Renal pelvis (tissue), 4 donors: Measurements from ENCODE around the gene NDUFB8. TPM values are rescaled to one million over a fixed set of nuclear protein-coding genes. Genes with fewer than 3 reads are reported as not detected.
A peak's percentile ranks its signal among the peaks of the same experiment; 100 is the strongest.

ENCODE experiments used
- DNase-seq: peaks from one replicate; pipeline ENCODE4 v3.0.0-alpha.2; 2013
- polyA plus RNA-seq, 3 donors: library from polyadenylated mRNA; unstranded; fragments of 120-200 nt; gene quantifications; one replicate each; pipeline ENCODE4 v1.2.1, GENCODE V29; 2013; ENCODE audit not compliant: insufficient read length in 3 of 3

NDUFB8 gene
- polyA plus RNA-seq, 3 donors: 187 to 219 (median 199) TPM

DNA sequence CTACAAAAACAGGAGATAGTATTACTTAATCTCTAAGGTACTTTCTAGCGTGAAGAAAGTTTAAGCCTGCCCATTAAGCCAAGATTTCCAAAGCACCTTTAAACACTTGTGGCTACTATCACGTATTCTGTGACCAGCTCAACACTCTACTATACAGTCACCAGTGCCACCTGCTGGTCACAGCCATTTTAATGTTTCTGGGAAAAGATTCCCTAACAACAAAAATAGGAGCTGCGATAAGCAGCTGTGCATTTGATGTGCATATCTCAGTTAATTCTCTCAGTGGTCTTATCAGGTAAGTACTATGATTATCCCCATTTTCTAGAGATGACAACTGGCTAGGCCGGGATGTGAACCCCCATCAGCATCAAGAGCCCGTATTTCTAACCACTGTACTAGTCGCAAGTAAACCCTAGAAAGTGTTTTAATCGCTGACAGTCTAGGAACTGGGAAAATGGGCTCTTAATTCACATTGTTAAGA, 10.9 kb downstream of the NDUFB8 start:
- peak; percentile 66 for DNase-seq

DNA sequence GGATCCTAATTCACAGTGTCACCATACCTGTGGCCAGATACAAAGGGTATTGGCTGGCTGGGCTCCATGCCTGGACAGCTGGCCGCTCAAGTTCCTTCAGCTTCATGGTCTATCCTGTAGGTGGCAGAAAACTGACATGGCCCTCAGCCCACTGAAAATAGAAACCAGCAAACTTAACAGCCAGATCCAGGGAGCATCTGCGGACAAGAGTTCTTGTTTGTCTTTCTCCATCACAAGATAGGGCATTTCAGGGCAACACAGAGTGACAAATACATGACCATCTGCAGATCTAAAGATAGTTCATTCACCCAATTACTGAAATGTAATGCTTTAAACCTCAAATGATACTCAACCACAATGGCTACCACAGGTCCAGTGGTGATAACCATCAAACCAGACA, 12.8 kb downstream of the NDUFB8 start:
- no peak for DNase-seq

DNA sequence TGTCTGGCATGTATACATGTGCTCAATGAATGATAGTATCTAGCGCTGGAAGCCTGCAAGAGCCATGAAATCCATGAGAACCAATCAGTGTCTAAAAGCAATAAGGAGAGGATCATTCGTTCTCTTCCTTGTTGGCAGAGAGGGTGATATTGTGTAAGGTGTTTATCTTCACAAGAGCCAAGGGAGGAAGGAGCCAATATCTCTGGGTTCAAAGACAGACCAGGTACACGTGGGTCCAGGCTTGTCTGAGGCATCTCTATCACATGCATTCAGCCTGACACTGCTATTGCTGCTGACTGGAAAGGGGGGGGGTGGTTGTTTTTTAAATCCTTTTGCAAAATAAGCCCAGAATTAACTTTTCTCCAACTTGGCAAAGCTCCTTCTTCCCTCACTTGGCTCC, 14.1 kb downstream of the NDUFB8 start:
- no peak for DNase-seq

DNA sequence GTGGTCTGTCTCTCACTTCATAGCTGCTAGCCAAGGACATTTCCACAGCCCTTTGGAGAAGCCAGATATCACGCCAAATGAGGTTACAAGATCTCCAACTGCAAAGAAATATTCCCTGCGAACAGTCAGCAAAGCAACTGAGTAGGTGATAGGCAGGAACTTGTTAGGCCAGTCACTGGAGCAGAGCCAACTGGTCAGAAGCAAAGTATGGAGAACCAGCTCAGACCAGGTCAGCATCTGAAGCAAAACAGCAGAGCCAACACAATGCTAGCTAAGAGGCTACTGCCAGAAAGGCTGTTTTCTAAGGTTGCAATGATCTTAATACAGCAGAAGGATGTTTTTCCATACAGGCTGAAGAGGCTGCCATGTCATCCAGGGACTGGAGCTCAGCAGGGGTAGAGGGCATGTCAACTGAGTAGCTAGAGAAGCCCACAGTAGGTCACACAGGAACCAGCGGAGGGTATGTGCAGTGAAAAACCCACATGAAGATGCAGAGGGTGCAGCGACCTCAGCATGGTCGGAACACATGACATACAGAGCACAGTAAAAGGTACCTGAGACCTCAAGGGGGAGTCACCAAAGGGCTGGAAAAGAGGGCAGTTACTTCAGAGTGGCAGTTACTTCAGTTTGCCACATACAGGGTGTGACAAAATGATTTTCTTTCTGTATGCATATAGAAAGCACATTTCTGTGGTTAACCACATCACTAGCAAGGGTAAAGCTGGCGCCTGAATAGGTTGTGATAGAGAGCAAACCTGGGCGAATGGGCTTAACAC, 18.9 kb downstream of the NDUFB8 start:
- DNase-seq: no peak

DNA sequence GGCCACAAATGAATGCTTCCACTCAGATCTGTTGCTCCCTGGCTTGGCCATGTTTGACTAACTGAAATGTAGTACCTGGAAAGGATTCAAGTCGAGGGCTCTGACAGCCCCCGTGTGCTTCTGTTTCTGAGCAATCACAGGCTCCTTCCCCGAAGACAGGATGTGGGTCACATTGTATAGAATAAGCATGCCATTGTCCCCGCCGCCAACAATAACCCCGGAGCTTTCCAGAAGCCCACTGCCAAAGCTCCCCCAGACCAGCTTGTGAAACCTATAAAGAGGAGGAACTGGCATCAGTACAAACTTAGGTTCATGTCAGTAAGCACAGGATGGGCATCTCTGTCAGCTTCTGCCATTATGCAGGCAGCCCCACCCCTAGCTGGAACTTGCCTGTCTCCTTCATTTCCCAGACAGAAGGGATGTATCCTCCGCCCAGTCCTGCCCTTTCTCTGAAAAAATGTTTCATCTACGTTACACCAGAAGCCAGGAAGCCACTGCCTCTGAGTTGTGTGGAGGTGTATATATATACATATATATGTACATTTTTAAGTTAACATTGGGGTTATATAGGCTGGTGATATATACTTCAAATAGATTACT, 20.3 kb downstream of the NDUFB8 start:
- no peak for DNase-seq

DNA sequence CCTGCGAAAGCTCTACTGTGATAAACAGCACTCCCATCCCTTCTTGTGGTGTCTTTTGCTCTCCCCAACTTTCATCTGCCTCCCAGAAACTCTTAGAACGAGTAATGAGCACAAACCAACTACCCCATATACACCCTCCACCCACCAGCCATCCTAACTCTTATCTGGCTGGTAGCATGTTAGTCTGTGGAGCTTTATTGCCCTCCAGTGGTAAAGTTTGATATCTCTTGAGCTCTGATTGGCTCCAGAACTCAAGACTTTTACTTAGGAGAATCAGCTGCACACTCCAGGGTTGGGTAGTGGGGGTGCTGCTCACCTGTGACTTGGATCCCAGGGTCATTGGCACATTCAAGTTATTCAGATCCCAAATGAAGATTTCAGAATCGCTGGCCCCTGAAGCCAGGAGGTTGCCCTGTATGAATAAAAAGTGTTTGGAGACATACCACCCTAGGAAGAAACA, 20.9 kb downstream of the NDUFB8 start:
- no peak for DNase-seq

DNA sequence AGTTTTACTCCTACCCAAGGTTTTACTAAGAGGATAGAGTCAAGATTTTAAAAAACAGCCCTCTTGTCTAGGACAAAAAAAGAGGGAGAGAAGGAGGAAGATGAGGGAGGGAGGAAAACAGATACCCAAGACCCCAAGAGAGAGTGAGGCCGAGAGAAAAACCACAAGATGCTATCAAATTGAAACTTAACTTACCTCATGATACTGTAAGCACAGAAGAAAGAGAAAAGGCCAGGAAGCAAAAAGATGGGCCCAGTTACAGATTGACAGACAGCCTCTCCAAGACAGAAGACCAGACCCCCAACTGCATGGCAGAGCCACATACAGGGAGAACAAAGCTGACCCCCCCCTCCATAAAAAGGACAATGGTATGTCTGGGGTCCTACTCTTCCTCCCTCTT, 21.4 kb downstream of the NDUFB8 start:
- DNase-seq: no peak

DNA sequence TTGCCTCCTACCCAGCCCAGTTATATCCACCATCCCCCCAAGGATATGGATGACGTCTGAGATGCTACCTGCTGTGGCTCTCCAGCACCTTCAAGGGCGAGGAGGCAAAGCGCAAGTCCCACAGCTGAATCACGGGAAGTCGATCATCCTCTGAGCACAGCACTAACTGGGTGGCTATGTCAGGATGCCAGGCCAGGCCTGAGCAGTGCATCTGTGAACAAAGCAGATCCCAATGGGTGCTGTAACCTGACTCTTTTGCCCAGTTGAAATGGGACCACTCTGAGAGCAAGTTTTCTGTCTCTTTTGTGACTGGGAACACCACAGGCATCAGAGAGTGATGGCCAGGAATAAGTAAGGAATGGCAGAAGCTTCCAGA, 22.3 kb downstream of the NDUFB8 start:
- DNase-seq: no peak

DNA sequence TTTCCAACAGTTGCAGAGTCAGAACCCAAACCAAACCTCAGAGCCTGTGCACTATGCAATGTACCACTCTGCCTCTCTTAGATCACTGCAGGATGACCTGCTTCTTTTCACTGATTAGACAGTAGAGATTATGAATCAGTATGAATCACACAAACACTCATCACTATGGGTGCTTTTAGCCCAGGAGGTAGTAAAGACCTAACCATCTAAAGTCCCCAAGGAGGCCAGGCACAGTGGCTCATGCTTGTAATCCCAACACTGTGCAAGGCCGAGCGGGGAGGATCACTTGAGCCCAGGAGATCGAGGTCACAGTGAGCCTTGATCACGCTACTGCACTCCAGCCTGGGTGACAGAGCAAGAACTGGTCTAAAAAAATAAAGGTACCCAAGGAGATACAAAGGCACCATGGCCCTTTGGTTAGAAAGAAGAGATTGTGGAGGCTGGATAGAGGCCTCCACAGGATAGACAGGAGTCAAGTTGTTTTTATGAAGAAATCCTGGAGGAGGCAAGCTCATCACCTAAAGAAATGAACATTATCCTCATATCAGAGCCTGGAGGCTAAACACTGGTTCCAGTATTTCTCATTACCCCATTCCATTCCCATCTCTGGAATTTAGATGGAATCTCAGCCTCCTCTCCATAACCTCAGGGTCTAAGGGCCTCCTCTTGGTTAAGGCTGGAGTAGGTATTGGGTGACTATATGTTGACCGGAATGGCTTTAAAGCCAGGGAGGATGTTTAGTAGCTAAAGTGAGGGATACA, 22.9 kb downstream of the NDUFB8 start:
- no peak for DNase-seq

DNA sequence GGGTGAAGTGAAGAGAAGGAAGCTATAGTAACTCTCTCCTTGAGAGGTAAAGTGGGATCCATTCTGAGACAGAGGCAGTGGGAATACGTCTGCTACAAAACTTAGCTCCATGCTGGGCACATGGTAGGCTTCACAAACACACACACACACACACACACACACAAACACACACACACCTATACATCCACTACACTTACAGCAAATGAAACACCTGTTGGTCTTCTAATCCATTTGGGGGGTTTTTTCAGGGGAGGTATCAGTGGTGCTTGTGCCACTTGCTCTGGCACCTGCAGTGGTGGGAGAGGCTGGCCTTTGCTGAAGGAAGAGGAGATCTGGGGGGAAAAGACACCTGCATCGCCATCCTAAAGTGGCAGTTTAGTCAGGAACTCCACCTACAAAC, 24.5 kb downstream of the NDUFB8 start:
- DNase-seq: no peak

DNA sequence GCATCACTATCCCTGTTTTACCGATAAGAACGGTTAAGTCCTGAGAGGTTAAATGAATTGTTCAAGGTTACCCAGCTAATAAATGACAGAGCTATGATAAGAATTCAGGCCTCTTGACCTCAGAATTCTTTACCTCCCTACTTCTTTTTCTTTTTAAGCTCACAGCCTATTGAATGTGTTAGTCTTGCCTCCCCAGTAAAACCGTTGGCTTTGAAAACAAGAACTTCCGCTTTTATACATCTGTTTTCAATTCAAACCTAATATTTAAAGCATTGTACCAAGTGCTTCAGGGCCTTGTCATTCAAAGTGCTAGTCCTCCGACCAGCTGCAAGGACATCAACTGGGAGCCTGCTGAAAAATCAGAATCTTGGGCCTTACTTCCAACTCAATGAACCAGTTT, 25.6 kb downstream of the NDUFB8 start:
- DNase-seq: peak; percentile 61

DNA sequence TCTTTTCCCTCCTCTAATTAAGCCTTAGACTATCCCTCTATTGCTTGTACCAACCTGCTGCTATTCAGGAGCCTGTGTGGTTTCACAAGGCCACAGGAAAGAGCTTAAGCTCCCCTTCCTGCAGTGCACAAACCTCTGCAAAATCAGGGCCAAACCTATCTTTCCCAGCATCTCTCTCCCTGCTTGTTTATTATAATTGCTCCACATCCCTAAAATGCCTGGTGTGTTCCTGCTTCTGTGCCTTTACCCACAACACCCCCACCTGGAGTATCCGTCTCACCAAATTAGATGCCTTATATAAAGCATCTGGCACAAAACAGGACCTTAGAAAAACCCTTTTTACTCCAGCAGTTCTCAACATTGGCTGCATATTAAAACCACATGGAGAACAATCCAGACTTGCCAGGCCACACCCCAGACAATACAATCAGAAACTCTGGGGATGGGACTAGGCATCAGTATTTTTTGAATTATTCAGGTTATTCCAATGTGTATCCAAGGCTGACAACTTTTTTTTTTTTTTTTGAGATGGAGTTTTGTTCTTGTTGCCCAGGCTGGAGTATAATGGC, 26.7 kb downstream of the NDUFB8 start:
- no peak for DNase-seq

DNA sequence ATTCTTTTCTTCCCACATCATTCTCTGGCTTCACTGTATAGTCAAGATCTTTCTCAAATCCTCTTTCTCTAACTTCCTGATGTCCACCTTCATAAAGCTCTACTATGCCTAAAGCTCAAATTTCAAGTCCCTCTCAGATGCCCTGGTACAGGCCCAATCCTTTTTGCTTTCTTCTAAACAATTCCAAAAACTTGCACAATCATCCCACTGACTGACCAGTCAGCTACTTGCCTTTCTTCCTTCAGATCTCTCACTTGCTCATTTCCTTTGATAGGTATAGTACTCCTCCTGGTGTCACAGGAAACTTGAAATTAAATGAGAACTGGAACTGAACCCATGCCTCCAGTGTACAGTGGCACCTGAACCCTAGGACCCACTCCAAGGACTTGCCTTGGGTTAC, 28.2 kb downstream of the NDUFB8 start:
- DNase-seq: no peak

DNA sequence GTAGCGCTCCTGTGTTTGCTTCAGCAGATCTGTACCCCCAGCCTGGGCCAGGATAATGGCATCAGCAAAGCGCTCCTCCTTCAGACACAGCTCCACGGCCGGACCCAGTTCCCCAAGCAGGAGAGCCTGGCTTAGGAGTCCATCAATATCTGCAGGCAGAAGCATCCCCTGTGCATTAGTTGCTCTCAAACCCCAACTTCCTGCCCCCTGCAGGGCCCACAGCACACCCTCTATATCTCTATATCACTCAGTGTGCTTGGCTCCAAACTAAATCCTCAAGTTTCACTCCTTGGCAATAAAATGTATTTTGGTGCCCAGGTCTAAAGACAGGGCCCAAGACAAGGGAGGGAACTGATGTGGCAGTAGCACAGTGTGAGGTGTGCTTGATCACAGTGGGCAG, 31.6 kb downstream of the NDUFB8 start:
- DNase-seq: no peak

DNA sequence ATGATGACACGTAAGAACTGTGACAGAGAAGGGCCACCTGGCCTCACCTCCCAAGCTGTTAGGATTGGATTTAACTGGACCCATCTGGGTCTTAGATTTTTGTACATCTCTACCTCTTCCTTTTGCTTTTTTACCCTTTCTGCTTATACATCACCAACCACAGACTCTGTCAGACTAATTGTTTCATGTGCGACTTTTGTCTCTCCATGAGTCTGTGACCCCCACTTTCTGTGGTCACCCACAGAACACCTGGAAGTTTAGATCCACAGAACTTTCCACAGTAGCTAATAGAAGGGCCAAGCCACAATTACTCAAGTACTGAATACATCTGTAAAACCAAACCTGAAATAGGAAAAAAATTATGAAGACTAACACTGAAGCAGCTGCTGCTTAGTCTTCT, 33.1 kb downstream of the NDUFB8 start:
- DNase-seq: no peak

DNA sequence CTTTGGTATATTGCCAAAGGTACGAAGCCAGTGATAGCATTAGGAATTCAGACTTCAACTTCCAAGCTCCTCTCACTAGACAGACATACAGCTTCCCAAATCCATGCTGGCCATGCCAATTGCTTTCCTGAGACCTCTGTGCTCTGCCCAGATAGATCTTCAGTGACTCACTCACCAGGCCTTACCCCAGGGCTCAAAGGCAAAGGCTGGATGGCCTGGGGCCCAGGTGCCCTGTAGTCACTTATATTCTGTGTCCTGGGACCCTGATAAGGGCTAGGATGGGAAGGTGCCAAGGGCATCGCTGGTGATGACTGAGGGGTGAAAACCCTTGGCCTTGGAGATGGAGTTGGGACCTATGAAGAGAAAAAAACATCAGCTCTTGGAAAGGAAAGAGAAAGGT, 39.1 kb downstream of the NDUFB8 start:
- DNase-seq: no peak

DNA sequence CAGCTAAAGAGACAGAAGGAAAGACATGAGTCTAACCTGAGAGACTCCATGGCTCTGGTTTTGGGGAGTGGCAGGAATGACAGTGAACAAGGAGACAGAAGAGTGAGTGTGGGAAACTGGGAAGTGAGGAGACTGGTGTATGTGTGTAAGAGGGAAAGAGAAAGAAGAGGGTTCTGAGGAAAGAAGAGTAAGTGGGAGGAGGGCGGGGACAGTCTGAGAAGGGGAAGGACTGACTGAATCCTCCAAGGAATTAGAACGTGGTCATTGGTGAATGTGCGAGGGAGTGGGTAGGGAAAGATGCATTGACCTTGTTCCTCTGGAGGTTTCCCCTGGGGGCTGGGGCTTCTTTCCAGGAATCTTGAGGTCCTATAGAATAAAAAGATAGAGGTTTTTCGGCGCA, 40.3 kb downstream of the NDUFB8 start:
- no peak for DNase-seq

DNA sequence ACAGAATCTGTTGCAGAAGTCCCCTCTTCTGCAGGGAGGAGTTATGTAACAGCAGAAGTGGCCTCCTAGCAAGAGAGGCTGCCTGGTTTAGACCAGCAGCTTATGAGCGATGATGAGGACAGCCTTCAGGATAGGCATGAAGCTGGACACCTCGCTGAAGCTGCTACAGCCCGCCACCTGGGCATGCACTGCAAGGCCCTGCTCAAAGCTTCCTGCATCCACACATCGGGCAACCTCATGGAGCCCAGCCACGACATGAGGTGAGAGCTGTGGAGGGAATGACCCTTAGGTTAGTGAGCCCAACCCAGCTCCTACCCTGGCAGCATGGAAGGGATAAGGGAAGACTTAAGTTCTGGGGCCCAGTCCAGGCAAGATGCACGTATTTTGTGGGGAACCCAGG, 42.1 kb downstream of the NDUFB8 start:
- no peak for DNase-seq

DNA sequence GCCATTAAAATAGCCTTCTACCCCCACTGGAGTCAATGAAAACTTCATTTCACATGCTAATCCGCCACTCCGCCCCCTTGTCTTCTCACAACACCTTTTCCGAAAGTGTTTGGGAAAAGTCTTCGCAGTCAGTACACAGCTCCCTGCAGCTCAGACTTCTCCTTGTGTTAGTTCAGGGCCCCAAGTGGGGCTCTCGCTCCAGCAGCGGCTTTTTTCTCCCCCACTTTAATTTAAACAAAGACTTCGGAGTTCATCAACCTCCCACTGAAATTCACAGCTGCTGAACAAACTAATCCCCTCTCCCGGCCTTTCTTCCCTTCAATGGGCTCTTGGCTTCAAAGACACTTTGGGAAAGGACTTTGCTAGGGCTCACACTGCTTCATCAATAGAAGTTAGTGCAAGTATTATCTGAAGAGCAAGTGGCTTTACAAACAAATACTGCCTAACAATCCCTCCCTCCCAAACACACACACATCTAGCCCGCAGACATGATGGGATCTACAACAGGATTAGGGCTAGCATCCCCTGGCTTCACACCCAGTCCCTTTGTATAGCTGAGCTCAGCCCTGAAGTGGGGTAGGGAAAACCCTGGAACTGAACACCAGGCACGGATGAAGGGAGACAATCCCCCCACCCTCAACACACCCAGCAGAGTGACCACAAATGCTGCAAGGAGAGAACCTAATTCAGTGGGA, 43.7 kb downstream of the NDUFB8 start:
- DNase-seq: no peak

DNA sequence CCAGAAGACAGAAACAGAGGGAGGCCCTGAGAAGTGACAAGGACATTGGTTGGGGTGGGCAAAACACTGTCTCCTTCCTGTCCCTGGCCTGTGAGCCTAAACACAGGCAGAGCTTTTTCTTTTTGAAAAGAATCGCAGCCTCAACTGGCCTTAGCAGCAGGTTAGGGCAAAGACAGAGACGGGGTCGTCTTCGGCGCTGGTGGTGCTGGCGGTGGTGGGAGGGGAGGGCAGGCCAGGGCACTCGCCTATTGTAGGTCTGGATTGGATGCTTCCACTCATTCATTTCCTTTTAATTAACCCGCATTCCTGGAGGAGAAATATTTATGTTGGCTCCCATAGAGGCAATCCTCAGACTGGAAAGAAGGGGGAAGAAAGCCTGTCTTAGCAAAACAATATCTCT, 44.3 kb downstream of the NDUFB8 start:
- DNase-seq: no peak

DNA sequence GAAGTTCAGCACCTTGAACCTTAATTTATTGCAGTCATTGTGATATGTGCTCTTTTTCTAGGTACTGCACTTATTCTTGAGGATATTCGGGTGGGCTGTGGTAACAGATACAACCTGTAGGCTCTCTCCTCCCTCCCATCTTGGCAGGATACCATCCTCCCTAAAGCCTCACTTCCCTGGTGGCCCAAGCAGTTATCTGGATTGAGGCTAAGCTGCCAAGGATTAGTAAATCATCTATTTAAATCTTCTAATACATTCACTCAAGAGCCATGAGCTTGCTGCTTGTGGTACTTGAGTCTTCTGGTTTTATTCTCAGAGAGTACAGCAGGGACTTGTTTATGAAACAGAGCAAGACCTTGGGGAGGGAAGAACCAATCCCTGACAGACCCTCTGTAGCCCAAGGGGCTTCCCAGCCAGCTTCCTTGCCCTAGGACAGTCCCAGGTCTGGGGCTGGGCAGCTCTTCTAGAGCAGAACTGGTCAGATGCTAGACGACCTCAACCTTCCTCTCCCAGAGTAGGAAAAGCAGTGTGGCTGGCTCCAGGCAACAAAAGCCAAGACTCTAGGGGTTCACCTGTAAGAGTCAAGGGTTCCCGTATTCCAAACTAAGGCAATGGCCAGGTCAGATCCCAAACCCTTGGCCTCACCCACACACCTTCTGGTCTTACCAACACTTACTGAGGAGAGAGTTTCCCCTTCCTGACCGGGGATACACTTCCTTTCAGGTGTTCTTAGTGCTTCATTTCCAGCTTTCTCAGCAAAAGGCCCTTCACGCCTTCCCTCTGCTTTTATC, 45.6 kb downstream of the NDUFB8 start:
- no peak for DNase-seq
